GM18951 (cell line): ENCODE data around the gene KIRREL3.

Source experiments
- POLR2A ChIP-seq: IDR thresholded peaks from 4 replicates; pipeline ENCODE4 v1.6.1; 2011; ENCODE audit warnings: mild to moderate bottlenecking; ENCODE audit not compliant: insufficient read length, insufficient read depth; ENCODE audit errors: extremely low read depth
- in situ Hi-C: fragments of 300-500 bp; cut with MboI; formaldehyde crosslinking; loops from one replicate; pipeline ENCODE4 v1.12.0; 2022; ENCODE audit warnings: low sequenced_read_pairs, mixed read lengths, inconsistent platforms; ENCODE audit not compliant: unreplicated experiment

KIRREL3 gene

DNA sequence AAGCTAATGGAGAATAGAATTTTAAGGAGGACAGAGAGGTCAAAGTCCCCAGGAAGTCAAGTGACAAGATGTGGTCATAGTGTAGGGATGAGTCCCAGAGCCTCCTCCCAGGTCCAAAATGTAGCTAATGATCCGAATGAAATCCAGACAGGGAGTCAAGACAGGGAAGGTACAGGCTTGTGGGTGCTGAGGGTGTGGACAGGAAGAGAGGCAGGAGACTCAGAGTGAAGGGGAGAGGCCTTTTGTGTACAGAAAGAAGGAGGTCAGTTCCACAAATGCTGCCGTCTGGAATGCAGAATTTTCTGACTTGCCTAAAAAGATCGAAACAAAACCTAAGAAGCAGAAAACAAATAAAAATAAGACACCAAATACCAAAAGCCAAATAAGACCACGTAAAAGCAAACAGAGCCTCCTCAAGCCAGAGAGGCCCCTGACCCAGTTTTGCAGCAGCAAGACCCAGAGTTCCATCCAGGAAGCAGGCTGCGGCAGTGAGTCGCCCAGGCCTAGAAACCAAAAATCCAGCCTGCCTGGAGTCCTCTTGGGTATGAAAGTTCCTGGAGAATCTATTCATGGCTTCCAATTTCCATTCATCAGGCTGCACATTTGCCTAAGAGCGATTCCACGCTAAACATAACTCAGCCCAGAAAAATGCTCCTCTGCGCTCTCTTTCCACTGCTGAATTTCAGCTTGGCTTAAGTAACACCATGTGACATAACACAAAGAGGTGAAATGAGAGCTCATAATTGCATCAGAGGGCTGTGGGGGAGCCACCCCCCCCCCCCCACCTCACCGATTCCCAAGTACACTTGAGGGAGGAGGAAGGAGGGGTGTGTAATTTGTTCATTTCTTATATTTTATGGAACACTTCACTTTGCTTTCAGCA lies 71.2 kb downstream of the KIRREL3 start:
- no peak for TF ChIP-seq POLR2A
- in situ Hi-C loops: no loop called here

DNA sequence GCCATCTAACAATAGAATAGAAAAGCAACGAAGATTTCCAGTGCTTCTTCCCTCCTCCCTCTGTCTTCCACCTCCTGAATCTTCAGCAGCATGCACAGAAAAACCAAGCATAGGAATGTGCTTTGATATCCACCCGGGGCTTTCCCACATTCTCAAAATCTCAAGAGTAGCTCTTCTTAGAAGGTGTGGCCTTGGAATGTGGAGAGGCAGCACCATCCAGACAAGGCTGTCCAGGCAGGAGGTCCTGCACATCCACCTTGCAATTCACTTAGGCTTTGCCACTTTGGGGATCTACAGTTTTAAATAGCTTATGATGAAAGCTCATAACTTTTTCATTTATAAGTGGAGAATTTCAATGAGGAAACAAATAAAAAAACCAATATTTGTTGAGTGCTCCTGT lies 72.9 kb downstream of the KIRREL3 start:
- in situ Hi-C loops: no loop called here
- no peak for TF ChIP-seq POLR2A

DNA sequence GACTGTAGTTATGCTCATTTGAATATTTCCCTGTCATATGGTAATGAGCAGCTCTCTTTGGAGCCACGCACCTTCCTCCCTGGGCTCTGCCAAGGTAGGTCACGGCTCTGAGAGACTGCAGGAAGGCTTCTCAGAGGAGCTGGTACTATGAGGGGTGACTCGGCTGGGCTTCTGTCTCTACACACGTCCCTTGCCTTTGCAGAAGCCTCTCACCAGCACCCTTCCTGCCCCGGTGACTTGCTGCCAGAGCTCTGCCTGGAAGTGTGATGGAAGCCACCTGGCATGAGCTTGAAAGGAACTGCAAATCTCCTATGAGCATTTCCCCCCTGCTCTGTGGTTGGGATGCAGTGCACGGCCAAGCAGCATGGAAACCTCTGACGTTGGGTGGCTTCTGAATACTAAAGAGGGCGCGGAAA lies 74.2 kb downstream of the KIRREL3 start:
- in situ Hi-C loops: no loop called here

DNA sequence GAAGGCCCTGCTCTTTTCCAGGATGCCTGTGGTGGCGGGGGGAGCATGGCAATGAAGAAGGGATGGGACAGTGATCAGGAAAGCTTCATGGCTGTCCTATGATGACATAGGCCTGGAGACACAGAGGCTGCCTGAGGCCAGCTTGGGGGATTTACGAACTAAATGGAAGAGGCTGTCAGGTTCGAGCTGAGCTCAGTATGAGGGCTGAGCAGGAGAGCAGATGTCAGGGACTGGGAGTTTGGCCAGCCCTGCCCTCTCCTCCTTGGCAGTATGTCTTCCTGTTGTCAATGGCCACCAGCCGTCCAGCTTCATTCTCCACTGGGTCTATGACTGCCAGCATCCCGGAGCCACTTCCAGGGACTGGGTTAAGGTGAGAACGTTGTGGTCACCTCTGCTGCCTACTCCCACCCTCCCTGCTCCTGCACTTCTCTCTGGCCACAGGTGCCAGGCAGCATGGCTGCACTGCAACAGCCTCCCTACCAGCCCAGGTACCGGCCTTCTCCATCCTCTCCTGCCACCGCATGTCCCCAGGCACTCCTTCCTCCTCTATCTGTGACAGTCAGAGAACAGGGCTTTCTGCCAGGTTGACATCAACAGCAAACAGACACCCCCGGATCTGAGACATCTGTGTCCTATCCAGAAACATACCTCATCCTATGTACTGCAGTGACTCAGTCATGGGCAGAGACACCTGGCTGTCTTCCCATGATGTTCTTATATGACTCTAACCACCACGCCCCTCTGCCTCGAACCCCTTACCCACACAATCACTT lies 75.1 kb downstream of the KIRREL3 start:
- no peak for TF ChIP-seq POLR2A

More for the DNA sequence above, 74.2 kb downstream of the KIRREL3 start:
- TF ChIP-seq POLR2A: no peak

DNA sequence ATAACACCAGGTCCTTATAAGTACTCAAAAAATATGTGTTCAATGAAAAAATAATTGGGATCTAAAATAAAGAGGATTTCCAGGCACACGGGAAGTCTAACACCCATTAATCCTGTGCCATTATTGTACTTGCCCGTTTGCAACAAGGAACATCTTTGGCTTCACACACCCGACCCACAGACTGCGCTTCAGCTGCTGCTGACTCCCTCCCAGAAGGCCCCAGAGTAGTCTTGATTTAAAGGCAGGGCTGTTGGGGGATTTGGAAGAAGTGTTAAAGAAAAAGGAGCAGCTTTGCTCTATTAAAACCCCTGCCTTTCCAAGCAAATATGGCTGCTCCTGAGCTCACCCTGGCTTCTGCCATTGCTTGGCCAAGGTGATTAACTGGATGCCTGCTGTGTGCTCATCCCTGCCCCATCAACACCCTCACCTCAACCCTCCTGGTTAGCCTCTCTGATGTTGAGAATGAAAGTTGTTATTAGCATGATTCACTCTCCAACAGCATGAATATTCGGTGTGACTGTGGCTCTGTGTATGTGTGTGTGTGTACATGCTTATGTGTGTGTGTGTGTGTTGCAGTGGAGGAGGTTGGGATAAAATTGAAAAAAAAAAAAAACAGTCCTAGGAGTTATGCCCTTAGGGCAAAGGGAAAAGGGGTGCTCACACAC lies 76.1 kb downstream of the KIRREL3 start:
- in situ Hi-C loops: no loop called here
- TF ChIP-seq POLR2A: no peak

More for the DNA sequence above, 75.1 kb downstream of the KIRREL3 start:
- in situ Hi-C loops: no loop called here

DNA sequence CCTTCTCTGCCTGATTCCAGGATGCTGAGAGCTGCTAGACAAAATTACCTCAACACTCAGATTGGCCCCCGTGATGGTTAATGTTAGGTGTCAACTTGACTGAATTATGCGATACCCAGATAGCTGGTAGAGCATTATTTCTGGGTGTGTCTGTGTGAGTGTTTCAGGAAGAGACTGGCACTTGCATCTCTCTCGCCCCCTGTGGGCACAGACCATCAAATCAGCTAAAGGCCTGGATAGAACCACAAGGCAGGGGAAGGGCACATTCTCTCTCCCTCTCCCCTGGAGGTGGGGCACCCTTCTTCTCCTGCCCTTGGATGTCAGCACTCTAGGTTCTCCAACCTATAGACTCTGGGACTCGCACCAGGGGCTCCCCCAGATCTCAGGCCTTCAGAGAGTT lies 79.7 kb downstream of the KIRREL3 start:
- in situ Hi-C loops: no loop called here
- TF ChIP-seq POLR2A: no peak

DNA sequence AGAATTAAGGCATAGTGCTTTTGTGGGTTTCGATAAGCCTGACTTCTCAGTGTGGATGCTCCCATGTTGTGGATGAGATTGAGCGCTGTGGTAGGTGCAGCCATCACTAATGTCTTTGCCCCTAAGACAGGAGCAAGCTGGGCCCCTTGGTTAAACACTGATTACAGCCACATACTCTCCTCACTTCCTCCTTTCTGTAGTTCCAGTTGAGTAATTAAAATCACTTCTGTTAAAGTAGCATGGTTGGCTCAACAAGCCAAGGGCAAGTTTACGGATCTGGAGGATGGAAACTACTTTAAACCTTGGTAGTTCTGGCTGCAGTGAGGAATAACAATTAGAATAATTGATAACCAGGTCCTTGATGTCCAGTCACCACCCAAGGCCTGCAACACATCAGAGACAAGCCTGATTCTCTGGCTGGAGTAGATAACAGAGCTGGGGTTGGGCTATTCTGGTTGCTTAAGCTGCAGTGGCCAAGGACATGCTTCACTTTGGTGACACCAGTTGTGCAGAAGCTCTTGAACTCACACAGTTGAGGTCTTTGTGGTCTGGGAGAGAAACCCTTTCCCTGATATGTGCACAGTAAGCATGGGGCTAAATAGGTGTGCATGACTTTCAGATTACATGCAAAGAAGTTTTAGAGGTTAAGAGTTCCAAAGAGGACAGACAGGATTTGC lies 81.3 kb downstream of the KIRREL3 start:
- no peak for TF ChIP-seq POLR2A
- in situ Hi-C loops: no loop called here

DNA sequence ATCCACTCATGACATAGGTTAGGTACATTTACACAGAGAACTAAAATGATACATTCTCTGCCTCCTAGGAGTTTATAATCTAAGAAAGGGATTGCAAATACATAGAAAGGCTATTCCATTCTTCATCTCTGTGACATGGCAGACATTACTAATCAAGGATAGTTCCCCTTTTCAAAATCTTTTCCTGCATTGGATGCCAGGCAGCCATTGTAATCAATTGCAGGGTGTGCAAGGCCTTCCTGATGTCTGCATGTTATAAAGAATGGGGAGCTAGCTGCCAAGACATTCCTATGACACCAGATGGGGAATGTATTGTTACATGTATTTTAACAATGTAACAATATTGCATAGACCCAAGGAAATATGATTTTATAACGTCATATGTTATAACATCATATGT lies 82.0 kb downstream of the KIRREL3 start:
- TF ChIP-seq POLR2A: no peak
- in situ Hi-C loops: no loop called here

DNA sequence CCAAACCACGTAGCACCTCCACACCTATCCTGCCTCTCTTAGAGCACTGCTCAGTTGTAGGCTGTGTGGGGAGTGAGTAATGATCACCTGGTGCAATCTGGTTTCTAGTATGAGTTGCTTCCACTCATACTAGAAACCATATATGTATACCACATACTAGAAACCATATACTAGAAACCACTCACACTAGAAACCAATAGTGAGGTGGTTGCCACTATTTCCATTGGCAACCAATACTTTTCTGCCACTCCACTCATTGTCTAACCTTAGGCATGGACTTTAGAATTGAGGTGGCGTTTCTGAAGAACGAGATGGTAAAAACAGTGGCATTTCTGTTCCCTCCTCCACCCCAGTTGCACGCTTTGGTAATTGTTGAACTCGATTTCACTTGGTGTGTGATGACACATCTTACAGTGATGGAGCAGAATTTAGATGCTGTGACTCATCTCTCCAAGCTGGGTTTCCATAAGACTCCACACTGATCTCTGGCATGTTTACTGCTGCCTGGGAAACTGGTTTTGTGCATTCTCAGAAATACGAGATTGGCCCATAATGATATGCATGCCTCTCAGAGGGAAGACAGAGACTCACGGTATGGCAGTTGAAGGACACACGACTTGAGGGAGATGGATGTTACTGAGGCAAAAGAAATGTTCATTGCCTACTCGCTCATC lies 82.9 kb downstream of the KIRREL3 start:
- in situ Hi-C loops: no loop called here
- no peak for TF ChIP-seq POLR2A

DNA sequence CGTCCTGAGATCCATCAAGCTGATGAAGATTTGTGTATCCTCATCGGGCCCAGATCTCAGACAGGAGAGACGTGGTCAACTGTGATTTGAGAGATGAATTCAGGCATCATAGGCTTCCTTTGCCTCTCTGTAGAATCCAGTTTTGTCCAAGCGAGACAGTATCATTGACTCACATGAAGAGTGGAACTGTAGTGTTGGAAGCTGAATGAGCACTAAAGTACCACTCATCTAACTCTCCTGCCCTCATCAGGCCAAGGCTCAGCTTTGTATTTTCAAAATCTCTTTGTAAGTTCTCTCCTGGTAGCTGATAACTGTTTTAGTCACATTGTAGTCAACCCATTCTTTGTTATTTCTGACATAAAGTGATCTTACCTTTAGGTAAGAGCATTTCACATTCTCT lies 85.1 kb downstream of the KIRREL3 start:
- in situ Hi-C loops: no loop called here
- TF ChIP-seq POLR2A: no peak

DNA sequence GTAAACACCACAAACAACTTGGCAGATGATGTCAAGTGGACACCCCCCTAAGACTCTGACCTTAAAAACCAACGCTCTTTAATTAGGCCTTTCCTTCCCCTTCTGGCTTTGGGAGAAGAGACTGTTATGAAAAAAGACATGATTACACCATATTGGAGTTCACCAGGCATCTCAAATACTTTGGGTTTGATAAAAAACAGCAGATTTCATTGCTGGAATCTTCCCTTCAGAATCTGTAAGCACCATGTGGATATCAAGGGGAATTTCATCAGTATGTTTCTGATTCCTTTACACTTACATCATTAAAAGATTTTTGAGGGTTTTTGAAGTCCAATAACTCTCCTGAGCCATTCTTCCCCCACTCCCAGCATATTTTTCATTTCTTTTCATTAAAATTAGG lies 85.6 kb downstream of the KIRREL3 start:
- no peak for TF ChIP-seq POLR2A
- in situ Hi-C loops: no loop called here

DNA sequence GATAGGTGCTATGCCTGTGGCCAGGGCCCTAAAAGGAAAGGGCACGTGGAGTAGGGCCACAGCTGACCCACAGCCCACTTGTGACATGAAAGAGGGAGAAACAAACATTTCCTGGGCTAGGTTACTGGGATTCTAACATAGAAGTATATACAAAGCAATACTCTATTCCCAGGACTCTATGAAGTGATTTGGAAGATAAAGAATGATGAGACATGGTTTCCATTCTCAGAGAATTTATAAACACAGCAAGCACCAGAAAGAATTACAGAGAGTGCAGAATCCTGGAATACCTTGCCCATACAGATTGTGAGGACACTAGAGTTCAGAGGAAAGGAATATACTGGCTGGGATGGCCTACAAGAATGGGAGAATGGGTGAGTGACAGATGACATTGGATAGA lies 86.4 kb downstream of the KIRREL3 start:
- no peak for TF ChIP-seq POLR2A
- in situ Hi-C loops: no loop called here
